H1 (cell line): Measurements from ENCODE around the gene PDIA6.

Source experiments
- CHD2 ChIP-seq: IDR thresholded peaks from 2 replicates; pipeline ENCODE4 v1.6.1; 2012; ENCODE audit warnings: low read length, improper control_type of control experiment
- CTCF ChIP-seq, 3 experiments: IDR thresholded peaks; 1 replicate in 2 of 3; 2 replicates in 1 of 3; pipeline versions ENCODE4 v1.5.1 to v1.6.1; 2011; ENCODE audit warnings: low read length in 3 of 3, mild to moderate bottlenecking in 3 of 3, inconsistent platforms in 2 of 3, low read depth in 1 of 3, moderate library complexity in 1 of 3; ENCODE audit not compliant: insufficient read depth in 1 of 3; ENCODE audit errors: control extremely low read depth in 1 of 3
- GTF2F1 ChIP-seq: IDR thresholded peaks from 2 replicates; pipeline ENCODE4 v1.6.1; 2012; ENCODE audit warnings: low read depth, low read length, improper control_type of control experiment, borderline replicate concordance
- MAFK ChIP-seq: IDR thresholded peaks from 2 replicates; pipeline ENCODE4 v1.6.1; 2012; ENCODE audit warnings: low read depth, mild to moderate bottlenecking, improper control_type of control experiment, low read length
- POLR2A ChIP-seq, 2 experiments: IDR thresholded peaks; 1 replicate in 1 of 2; 2 replicates in 1 of 2; pipeline ENCODE4 v1.6.1; 2011; ENCODE audit warnings: low read depth in 2 of 2, low read length in 2 of 2, mild to moderate bottlenecking in 2 of 2; ENCODE audit errors: control extremely low read depth in 1 of 2
- SUZ12 ChIP-seq: fragments of 200-600 bp; sonication (generic); IDR thresholded peaks from 2 replicates; pipeline ENCODE4 v1.6.1; 2012; ENCODE audit warnings: mild to moderate bottlenecking, inconsistent platforms, low read length, moderate library complexity, mixed read lengths

DNA sequence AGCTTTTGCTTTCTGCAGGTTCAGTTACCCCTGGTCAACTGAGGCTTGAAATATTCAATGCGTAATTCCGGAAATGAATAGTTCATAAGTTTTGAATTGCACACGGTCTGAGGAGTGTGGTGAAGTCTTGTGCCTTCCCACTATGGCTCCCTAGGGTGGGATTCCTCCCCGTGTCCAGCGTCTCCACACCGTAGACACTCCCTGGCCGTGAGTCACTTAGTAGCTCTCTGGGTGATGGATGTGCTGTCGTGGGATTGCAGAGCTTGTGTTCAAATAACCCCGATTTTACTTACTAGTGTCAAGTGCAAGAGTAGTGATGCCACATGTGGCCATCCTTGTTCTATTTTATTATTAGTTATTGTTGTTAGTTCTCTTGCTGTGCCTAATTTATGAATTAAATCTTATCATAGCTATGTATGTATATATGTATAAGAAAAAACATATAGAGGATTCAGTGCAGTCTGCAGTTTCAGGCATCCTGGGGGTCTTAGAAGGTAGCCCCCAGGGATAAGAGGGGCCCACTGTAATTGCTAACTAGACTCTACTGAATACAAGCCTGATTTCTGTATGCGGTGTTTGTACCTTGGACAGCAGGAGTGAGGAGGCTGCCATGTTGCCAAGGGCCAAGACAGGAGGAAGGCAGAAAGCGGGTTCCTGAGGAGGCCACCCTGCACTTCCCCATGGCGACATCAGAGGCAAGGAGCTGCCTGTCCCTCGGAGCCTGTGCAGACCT, 47.7 kb upstream of the PDIA6 start:
- TF ChIP-seq CTCF (IDR thresholded peaks at IDR 0.05; ENCODE audit: control extremely low read depth in 1 of 3, insufficient read depth in 1 of 3, low read depth in 1 of 3, low read length in 3 of 3) = no peak
- TF ChIP-seq GTF2F1 = no peak
- TF ChIP-seq MAFK = no peak
- no peak for TF ChIP-seq CHD2
- TF ChIP-seq POLR2A (IDR thresholded peaks at IDR 0.05; ENCODE audit: control extremely low read depth in 1 of 2, low read depth in 2 of 2, low read length in 2 of 2) = no peak
- no peak for TF ChIP-seq SUZ12
